Mammary epithelial cell (primary cell): ENCODE results near the gene TTC38.

ENCODE experiments used
- EZH2 ChIP-seq: IDR thresholded peaks from 2 replicates; pipeline ENCODE4 v1.6.1; 2012; ENCODE audit warnings: low read length, inconsistent platforms, borderline replicate concordance
- TF ChIP-seq, protein P1 (sequence below), 2 donors: IDR thresholded peaks in 1 of 2; conservative IDR thresholded peaks in 1 of 2; 2 replicates each; pipeline ENCODE4 v1.5.1; 2011 to 2012; ENCODE audit warnings: inconsistent platforms in 2 of 2, low read length in 2 of 2, mild to moderate bottlenecking in 2 of 2, control low read depth in 1 of 2, low read depth in 1 of 2; ENCODE audit not compliant: insufficient read depth in 1 of 2; ENCODE audit errors: extremely low read depth in 1 of 2

DNA sequence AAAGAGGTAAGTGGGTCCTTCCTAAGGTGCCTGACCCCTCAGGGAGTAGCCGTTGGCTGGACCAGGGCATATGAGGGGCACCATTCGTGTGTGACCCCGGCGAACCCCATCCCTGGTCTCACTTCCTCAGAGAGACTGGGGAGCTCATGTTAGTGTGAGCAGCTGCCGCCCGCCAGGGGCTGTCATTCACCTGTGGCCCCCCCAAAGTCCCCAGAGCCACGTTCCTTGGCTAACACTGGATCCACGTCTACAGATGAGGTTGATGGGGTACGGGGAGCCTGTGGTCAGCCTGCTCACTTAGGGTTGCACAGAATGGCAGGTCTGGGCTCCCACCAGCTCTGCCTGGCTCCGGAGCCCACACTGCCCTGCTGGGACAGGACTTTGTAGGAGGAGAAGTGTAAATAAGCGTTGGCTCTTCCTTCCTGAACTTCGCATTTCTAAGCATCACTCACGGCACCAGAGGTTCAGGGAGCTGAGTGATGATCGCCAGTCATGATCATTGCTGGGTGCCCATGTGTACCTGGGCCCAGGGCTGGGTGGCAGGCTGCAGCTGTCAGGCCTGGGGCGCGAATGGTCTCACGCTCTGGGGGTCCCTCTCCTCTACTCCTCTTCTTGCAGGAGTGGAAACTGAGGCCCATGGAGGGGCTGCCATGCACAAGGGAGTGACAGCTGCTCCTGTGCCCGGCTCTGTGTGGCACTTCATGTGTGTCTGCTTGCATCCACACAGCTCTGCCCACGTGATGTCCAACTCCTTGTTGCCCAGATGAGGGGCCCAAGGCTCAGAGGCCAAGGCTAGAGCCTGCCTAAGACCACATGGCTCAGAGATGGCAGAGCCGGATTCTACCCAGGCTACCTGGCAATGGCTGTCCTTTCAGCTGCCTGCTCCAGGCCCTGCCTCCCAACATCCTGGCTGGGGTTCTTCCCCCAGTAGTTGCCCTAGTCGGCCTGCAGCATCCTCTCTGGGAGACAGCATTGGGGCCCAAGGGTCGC is 11.1 kb downstream of the TTC38 start:
- no peak for TF ChIP-seq EZH2
- TF ChIP-seq, protein P1, sequence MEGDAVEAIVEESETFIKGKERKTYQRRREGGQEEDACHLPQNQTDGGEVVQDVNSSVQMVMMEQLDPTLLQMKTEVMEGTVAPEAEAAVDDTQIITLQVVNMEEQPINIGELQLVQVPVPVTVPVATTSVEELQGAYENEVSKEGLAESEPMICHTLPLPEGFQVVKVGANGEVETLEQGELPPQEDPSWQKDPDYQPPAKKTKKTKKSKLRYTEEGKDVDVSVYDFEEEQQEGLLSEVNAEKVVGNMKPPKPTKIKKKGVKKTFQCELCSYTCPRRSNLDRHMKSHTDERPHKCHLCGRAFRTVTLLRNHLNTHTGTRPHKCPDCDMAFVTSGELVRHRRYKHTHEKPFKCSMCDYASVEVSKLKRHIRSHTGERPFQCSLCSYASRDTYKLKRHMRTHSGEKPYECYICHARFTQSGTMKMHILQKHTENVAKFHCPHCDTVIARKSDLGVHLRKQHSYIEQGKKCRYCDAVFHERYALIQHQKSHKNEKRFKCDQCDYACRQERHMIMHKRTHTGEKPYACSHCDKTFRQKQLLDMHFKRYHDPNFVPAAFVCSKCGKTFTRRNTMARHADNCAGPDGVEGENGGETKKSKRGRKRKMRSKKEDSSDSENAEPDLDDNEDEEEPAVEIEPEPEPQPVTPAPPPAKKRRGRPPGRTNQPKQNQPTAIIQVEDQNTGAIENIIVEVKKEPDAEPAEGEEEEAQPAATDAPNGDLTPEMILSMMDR (conservative IDR thresholded peaks at IDR 0.05 in 1 of 2, IDR thresholded peaks at IDR 0.05 in 1 of 2; ENCODE audit: extremely low read depth in 1 of 2, insufficient read depth in 1 of 2, low read depth in 1 of 2, low read length in 2 of 2) = no peak
